HTR-8/SVneo (cell line): ENCODE measurements around the gene DUOXA1.
"Not testable (repeated sequence)": the region's sequence is repeated elsewhere in the genome, so short reads cannot be mapped to it uniquely, and the experiment has no call there.

Experiments
- DNase-seq: peaks from one replicate; pipeline ENCODE4 v3.0.0; 2011; ENCODE audit warnings: low spot score, mixed read lengths; ENCODE audit not compliant: insufficient read length
- FAIRE-seq: peaks from 2 replicates; lab custom pipeline; 2011; peaks lifted over from hg19 to GRCh38; lab: Jason Lieb, UNC

DUOXA1 gene

GRCh38 chr15:45115312-45115820 lies 14.3 kb downstream of the DUOXA1 start:
- DNase-seq = no peak
- FAIRE-seq = no peak

DNA sequence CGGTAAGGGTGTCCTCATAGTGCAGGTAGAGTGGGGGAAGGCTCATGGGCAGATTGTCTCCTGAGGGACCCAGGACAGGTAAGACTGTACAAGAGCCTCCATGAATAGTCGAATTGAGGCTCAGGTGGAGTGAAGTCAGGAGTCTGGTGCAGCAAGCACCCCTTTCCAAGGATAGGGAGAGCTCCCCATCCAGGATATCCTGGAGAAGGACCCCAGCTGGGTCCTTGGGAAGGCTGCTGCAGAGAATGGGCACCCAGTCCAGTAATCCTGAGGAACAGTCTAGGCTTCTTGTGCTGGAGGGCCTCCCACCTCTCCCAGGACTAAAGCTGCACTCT lies 15.0 kb downstream of the DUOXA1 start:
- DNase-seq = no peak
- FAIRE-seq = no peak

DNA sequence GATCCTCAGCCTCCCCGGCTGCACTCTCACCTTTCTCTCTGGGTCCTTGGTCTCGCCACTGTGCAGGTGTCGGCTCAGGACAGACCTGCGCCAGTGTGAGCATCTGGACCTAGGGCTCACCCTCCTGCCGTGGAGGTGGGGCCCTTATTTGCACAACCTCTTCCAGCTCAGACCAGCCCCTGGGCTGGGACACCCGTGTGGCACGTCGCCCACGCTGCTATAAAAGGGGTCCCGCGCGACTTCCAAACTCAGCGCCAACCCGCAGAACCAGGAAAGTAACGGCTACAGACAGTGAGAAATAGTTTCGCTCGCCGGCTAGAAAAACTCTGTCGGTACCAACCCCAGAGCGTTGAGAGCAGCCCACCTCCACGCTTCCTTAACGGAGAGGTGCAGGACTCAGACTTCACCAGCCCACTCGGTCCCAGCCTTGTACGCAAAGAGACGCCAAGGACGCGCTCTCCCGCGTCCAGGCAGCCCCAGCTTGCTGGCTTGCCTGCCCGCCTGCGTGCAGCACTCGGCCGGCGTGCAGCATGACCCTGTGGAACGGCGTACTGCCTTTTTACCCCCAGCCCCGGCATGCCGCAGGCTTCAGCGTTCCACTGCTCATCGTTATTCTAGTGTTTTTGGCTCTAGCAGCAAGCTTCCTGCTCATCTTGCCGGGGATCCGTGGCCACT lies 15.5 kb downstream of the DUOXA1 start, which contains the start of the genes DUOX2 and DUOXA2:
Gene DUOX2, minus strand, starts transcription at position 97 of the 675 bp plus-strand sequence. CDS start 761 bp downstream, outside the sequence.
Gene DUOXA2, plus strand, starts transcription at position 251 of the 675 bp plus-strand sequence. Its CDS starts 280 bp downstream, at position 531.
- FAIRE-seq = no peak

GRCh38 chr15:45113380-45113990 lies 16.2 kb downstream of the DUOXA1 start:
- DNase-seq = no peak
- FAIRE-seq = no peak

More for the DNA sequence above, 15.5 kb downstream of the DUOXA1 start, which contains the start of the genes DUOX2 and DUOXA2:
- DNase-seq = no peak

DNA sequence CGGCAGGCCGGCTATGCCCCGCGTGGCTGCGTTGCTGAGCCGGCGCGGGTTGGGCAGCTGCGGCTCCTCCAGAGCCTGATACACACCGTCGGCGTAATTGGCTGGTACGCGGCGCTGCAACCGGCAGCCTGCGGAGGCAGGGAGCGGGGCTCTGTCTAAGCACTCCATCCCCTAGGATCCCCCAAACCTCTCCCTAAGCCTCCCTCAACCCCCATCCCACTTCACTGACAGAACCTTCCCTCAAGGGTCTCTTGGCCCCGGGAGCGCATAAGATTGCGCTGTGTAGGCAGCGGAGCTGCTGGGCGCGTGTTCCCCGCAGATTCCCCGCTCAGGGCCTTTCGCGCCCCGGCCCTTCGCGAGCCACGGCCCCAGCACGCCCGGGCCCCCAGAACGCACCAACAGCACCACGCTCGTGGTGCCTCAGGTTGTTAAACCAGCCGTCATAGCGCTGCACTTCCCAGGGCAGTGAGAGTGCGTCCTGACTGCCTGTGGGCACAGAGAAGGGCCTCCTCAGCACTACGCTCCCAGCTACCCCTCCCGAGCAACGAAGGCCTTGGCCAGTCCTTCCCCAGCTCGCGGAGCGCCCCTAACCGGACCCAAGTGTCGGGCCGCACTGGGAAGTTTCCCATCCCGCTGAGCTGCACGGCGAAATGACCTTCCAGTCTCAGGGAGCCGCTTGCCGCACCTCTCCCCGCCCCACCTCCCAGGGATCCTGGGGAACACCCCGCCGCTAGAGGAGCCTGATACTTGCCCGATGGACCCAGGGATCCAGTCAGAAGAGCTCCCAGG lies 16.9 kb downstream of the DUOXA1 start:
- DNase-seq (no peak), FAIRE-seq (no peak)

- DNase-seq (no peak), FAIRE-seq (no peak)
Observed at GRCh38 chr15:45112143-45112590, 17.5 kb downstream of the DUOXA1 start.

- DNase-seq (no peak), FAIRE-seq (no peak)
Observed at GRCh38 chr15:45111390-45112142, 18.1 kb downstream of the DUOXA1 start.

DNA sequence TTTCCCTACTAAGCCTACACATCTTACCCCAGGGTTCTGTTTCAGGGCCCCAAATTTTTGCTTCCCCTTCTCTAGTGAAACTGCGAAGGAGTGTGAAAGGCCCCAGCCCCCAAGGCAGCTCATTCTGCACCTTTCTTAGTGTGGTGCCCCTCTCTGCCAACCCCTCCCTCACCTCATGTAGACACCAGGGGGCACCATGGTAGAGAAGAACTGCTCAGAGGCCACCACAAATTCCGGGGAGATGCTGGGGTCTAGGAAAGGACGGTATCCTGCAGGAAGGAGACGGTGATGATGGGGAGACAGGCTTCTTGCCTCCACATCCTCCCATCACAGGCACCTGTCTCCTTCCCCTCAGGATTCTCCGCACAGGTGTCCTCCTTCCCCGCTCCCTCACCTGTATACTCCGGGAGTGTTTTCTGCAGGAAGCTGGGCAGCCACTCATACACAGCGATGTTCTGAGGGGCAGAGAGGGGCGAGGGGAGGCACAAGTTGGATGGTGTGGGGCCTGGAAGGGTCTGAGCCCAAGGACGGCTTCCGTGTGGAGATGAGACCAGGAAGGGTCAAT lies 19.3 kb downstream of the DUOXA1 start:
- no peak for DNase-seq
- FAIRE-seq = no peak

DNA sequence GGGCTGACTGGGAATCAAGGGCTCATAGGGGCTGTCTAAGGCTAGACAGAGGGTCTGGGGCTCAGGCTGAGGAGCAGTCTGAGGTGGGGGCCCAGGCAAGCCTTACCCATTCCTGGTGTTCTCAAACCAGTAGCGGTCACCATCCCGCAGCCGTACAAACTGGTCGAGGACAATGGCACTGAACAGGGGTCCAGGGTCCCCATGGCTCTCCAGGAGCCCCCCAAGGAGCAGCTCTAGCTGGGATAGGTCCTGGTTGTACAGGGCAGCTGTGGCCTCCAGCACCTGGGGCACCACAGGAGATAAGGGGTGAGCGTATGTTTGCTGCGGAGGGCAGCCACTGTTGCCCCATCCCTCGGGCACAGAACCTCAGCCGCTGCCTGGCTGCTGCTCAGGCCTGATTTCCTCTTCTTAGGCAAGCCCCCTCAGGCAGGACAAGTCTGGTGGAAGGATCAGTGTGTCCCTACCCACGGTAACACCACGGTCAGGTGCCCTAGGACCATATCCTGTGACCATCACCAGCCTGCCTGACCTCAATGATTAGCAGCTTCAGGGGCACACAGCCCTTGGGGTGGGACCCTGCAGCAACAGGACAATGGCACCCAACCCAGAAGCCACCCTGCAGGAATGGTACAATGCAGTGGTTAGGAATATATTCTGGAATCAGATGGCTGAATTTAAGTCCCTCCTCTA lies 21.6 kb downstream of the DUOXA1 start:
- no peak for DNase-seq
- no peak for FAIRE-seq

DNA sequence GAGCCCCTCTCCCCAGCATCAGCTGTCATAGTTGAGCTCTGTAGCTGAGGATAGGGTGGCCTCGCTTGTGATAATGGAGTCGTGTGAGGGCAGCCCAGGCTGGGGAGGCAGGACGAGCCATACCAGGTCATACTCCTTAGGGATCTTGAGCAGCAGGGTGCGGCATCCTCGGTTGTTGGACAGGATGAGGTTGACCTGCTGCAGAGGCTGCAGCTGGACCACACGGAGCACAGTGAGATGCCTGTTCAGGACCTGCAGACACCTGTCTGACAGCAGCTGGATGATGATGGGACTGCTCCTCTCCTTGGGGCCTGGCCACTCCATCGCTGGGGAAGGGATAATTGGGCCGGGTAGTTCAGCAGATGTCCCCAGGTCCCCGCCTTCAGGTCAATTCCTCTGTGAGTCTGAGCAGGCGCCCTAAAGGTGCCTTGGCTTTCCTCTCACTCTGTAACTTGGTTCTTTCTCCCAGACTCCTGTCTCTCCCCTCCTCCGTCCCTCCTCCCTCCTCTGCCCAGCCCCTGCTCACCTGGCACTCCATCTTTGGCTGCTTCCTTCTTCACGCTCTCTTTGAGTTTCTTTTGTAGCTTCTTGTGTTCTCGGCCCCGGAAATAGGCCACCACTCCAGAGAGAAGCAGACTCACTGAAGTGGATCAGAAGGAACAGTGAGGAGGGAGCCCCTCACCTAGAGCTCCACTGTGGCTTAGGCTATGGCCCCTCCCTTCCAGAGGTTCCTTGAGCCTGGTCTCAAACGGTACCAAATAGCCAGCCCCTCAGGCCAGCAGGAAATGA lies 23.5 kb downstream of the DUOXA1 start:
- FAIRE-seq (no peak), DNase-seq (no peak)

DNA sequence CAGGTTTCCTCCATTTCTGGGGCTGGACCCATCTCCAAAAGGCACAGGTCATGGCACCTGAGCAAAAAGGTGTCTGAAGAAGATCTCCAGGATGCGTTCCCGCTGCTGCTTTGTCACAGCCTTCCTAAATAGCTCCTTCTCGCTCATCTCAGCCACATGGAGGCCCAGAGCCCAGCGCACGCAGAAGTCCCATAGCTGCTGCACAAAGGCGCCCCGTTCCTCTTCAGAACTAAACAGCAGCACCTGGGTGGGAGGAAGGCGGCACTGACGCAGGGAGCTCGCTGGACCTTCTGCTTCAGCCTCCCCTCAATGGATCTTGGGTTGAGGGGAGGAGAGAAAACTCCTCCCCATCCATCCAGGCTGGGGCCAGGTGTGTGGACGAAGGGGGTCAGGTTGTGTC lies 24.1 kb downstream of the DUOXA1 start:
- FAIRE-seq (no peak), DNase-seq (no peak)

- DNase-seq, FAIRE-seq: not testable (repeated sequence)
Observed at GRCh38 chr15:45104170-45104569, 25.5 kb downstream of the DUOXA1 start.

DNA sequence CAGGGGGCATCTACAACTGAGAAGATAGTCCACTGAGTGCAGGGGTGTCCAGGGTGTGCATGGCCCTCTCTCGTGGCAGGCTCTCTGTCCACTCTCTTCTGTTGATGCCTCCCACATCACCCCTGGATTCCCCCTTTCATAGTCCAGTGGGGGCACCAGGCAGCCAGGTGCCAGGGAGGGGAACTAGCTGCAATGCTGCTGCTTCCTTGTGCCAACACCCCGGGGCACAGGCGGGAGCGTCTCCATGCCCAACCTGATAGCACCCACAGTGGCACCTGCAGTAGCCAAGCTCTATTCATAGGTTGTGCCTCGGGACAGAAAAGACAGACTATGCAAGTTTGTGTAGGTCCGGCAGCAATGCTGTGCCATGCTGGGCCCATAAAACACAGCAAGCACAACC lies 27.5 kb downstream of the DUOXA1 start:
- FAIRE-seq = no peak
- DNase-seq = no peak

GRCh38 chr15:45101749-45102148 lies 27.9 kb downstream of the DUOXA1 start:
- DNase-seq = no peak
- FAIRE-seq = no peak

DNA sequence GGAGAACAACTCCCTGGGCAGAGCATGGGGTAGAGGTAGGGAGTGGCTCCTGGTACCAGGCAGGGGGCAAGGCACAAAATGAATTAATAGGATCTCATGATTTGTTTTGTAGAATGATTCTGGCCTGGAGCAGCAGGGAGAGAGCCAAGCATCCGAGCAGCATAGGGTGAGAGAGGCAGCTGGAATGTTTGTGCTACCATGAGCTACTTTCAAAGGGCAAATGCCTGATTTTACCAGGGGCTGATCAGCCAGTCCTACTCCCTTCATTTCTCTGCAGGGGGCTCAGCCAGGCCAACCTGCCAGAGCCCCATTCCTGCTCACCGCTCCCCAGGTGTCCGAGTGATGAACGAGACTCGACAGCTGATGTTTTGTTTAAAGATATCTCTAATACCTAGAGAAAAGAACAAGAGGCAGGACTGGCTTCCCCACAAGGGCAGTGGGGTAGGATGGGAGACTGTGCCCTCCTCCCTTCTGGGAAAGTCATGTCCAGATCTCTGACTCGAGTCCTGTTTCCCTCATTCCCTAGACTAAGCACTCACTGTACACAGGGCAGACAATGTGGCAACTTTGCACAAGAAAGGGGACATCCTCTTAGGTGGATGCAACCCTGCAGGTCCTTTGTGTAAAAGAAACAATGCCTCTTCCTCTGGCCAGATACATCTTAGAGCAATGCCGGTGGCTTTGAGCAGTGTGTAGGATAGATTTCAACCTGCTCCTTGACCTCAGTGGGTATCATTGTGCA lies 28.6 kb downstream of the DUOXA1 start:
- DNase-seq (no peak), FAIRE-seq (no peak)

GRCh38 chr15:45099549-45100165 lies 30.0 kb downstream of the DUOXA1 start:
- DNase-seq (no peak), FAIRE-seq (no peak)

DNA sequence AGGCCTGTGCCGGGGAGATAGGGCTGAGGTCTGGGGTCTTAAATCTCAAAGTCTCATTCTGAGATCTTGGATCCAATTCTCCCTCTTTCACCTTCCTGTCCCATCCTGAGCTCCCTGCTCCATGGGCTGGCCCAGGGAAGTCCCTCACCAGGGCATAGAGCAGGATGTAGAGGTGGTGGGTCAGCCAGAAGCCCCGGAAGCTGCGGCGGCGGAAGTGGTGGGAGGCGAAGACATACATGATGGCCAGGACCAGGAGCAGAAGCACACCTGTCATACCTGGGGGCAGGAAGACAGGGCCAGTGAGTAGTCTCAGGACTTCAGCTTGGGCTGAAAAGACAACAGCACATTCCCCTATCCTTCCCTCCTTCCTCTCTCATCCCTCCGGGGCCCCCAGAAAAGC lies 32.2 kb downstream of the DUOXA1 start:
- FAIRE-seq (no peak), DNase-seq (no peak)
